Activated naive CD8-positive, alpha-beta T cell (primary cell): ENCODE data around the gene HEXD.
A peak's percentile ranks its signal among the peaks of the same experiment; 100 is the strongest.
"Not testable (repeated sequence)": the region's sequence is repeated elsewhere in the genome, so short reads cannot be mapped to it uniquely, and the experiment has no call there.

ENCODE experiments used
- H3K27ac Mint-ChIP-seq: one replicate; pipeline ENCODE4 v1.8.0; 2021; ENCODE audit warnings: mixed read lengths
- H3K27me3 Mint-ChIP-seq: one replicate; pipeline ENCODE4 v1.8.0; 2021; ENCODE audit warnings: mixed read lengths
- H3K36me3 Mint-ChIP-seq: one replicate; pipeline ENCODE4 v1.8.0; 2021; ENCODE audit warnings: mixed read lengths
- H3K4me1 Mint-ChIP-seq: one replicate; pipeline ENCODE4 v1.8.0; 2021; ENCODE audit warnings: low read depth, mixed read lengths
- H3K4me3 Mint-ChIP-seq: one replicate; pipeline ENCODE4 v1.8.0; 2021; ENCODE audit warnings: mild to moderate bottlenecking, mixed read lengths
- H3K9me3 Mint-ChIP-seq: one replicate; pipeline ENCODE4 v1.8.0; 2021; ENCODE audit warnings: low read depth, mixed read lengths

Gene HEXD

DNA sequence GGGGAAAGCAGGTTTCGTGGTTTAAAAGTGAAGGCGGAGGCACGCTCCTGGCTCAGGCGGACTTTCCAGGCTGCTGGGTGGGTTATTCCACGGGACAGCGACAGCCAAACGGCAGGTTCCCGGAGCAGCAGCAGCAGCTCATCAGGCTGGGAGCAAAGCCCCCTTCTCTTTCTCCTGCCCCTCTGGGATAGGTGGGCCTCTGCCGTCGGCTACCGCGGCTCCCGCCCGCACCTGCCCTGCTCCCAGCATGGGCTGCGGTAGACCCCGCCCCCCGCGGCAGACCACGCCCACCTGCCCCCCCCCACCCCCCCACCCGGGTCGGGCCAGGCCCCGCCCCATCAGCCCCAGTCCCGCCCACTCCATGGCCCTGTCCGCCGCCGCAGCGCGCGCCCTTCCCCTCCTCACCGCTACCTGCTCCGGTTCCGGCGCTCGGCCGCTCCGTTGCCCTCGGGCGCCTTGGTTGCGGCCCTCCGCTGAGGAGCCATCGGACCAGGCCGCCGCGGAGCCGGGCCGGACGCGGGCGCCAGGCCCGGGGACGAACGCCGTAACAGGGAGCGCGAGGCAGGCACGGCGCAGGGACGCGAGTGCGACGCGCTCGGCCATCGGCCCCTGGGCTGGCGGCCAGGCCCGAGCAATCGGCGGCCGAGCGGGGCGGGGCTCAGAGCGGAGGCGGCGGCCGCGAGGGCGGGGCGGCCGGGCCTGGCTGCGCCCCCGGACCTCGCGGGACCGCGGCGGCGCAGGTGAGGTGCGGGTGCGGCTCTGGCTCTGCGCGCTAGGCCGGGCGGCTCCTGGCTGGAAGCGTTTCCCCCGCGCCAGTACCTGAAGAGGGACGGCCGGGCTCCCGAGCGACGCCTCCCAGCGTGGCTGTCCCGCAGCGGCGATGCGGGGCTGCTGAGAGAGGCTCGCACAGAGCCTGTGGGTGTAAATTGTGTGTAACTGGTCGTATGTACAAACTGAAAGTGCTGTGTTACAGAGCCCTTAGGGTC is at the start of gene HEXD, which contains the start of gene OGFOD3:
TSS of gene HEXD (plus strand) at position 347 of the 986 bp plus-strand sequence. CDS start 1,453 bp downstream, outside the sequence.
TSS of gene OGFOD3 (minus strand) at position 586 of the 986 bp plus-strand sequence. CDS start at position 485, 101 bp downstream.
- Mint-ChIP-seq H3K9me3 (no peaks in the 10 kb centered on the region), H3K36me3 (peaks cover 10% of the 10 kb centered on the region), H3K4me1 (peaks cover 26% of the 10 kb centered on the region), H3K27ac (peak within 1 kb of the TSS; percentile 61), H3K27me3 (no peaks in the 10 kb centered on the region), H3K4me3 (peak within 1 kb of the TSS; percentile 82)

DNA sequence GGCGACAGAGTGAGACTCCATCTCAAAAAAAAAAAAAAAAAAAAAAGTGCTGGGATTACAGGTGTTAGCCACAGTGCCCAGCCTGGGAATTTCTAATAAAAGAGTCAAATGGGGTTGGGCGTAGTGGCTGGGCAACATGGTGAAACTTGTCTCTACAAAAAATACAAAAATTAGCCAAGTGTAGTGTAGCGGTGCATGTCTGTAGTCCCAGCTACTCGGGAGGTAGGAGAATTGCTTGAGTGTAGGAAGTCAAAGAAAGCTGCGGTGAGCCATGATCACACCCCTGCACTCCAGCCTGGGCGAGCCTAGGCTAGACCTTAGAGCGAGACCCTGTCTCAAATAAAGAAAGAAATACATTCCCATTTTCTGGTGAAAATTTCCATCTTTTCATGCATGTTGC is 48.9 kb upstream of the HEXD start:
- Mint-ChIP-seq H3K27me3 (peaks cover 12% of the 10 kb centered on the region), H3K4me3 (no peak overlapping the region), H3K4me1 (peaks cover 15% of the 10 kb centered on the region), H3K27ac (no peak overlapping the region), H3K36me3 (no peaks in the 10 kb centered on the region), H3K9me3 (no peaks in the 10 kb centered on the region)

DNA sequence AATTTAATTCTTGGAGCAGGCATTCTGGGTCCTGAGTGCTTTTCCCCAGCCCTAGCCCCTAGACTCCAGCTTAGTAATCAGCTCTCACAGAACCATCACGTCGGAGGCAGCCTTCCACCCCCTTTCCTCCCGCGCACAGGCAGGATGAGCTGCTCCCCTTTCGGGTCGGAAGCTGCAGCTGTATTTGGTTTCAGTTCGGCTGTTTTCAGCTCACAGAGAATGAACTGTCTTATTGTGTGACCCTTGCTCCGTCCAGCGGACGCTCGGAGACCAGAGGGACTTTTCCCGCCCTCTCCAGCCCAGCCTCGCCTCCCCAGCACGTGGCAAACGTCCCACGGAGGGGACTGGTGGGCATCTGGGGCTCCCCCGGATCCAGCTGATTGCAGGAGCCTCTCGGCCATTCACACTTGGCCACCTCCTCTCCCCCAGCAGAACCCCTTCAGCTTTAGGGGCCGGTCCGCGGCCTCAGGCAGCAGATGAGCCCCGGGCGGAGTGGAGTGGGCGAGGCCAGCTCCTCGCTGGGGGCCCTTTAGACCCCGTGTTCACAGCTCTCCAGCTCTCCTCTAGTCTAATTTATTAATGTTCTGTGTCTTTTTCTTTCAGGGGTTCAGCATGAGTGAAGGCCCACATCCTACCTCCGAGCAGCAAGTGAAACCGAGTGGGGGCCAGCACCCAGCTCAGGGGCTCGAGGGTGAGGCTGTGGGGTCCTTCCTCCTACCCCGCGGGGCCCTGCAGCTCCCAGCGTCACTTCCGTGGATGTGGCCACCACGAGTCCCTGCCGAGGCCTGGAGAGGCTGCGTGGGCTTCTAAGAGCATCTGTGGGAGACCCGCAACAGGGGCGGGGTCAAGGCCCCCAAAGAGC is 47.4 kb upstream of the HEXD start:
- H3K27me3 Mint-ChIP-seq: peaks cover 12% of the 10 kb centered on the region
- no peak overlapping the region for H3K27ac Mint-ChIP-seq
- no peaks in the 10 kb centered on the region for H3K36me3 Mint-ChIP-seq
- peaks cover 15% of the 10 kb centered on the region for H3K4me1 Mint-ChIP-seq
- H3K4me3 Mint-ChIP-seq: peak overlapping the region; percentile 74
- no peaks in the 10 kb centered on the region for H3K9me3 Mint-ChIP-seq

DNA sequence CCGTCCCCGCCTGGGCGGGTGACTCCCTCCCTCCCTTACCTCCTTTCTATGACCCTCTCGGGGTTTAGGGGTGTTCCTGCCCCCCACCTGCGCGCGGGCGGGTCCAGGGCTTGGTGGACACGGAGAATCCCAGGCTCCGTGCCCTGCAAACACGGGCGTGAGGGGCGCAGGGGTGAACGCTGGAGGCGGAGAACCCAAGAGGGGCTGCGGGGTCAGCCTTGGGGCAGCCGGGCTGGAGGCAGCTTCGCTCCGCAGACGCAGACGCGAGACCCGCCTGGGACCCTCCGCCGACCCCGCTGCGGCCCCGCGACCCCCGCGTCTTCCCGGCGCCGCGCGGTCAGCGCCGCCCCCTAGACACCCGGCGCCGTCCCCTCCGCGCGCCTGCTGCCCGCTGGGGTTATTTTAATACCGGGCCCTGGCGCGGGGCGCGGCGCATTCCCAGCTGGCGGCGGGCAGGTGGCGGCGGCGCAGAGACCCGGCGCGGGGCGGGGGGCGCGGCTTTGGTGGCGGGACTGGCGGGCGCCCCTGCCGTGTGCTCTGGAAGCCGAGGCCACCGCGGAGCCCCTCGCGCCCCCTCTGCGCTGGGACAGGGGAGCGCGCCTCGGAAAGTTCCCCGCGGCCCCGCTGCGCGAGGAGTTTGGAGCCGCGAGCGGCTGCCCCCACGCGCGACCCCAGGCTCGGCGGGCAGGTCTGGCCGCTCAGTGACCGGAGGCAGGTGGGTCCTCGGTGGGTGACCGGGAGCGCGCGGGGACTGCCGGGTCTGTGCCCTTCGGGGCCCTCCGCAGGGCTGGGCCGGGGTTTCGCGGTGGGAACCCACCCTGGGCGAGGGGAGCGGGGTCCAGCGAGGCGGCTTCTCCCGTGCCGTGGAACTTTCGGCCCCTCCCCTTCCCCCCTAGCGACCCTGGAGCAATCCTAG is 46.6 kb upstream of the HEXD start, which contains the start of gene UTS2R:
TSS of gene UTS2R (plus strand) at position 433 of the 916 bp plus-strand sequence. CDS start 2,560 bp downstream, outside the sequence.
- H3K27me3 Mint-ChIP-seq: peaks cover 12% of the 10 kb centered on the region

DNA sequence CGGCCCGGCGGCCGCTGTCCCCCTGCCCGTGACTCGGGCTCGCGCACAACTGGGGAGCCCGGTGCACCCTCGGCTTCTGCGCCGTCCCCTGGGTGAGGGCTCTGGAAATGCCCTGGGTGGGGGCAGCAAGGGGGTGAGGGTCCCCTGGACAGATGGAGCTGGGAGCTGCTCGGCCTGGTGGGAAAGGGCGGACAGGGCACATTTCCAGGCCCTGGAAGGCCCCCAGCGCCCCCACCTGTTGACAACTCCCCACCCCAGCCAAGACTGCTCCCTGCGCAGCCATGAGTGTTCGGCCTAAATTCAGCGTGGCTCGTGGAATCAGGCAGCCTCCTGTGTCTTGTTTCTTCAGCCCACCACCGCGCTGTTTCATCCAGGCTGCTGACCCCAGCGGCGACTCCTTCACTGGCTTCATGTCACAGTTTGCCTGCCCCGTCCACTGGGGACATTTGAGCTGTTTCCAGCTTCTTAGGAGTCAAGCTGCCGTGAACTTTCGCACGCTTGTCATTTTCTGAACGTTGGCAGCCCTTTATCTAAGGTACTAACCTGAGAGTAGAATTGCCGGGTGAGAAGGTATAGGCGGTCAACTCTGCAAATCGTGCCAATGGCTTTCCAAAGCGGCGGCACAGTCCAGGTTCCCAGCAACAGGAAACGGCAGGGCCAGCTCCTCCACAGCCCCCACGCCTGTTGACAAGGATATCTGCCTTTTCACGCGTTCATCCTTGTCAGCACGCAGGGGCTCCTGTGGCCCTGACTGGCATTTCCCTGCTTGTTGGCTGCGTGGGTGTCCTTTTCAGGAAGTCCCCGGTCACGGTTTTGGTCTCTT is 45.7 kb upstream of the HEXD start:
- Mint-ChIP-seq H3K9me3 (no peaks in the 10 kb centered on the region), H3K27me3 (peaks cover 12% of the 10 kb centered on the region)

More for the DNA sequence above, 46.6 kb upstream of the HEXD start, which contains the start of gene UTS2R:
- Mint-ChIP-seq H3K27ac (no peak within 1 kb of the TSS), H3K4me1 (peaks cover 15% of the 10 kb centered on the region), H3K9me3 (no peaks in the 10 kb centered on the region), H3K4me3 (peak within 1 kb of the TSS; percentile 74), H3K36me3 (no peaks in the 10 kb centered on the region)

DNA sequence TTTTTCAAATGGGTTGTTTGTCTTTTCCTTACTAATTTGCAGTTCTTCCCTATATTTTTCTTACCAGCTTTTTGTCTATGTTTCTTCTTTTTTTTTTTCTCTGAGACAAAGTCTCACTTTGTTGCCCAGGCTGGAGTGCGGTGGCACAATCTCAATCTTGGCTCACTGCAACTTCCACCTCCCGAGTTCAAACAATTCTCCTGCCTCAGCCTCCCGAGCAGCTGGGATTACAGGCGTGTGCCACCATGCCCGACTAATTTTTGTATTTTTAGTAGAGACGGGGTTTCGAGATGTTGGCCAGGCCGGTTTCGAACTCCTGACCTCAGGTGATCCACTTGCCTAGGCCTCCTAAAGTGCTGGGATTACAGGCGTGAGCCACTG is 45.1 kb upstream of the HEXD start:
- H3K9me3 Mint-ChIP-seq, H3K36me3 Mint-ChIP-seq, H3K27ac Mint-ChIP-seq: not testable (repeated sequence)
- peak overlapping the region; percentile 72 for H3K4me3 Mint-ChIP-seq
- peaks cover 15% of the 10 kb centered on the region for H3K4me1 Mint-ChIP-seq
- peaks cover 12% of the 10 kb centered on the region for H3K27me3 Mint-ChIP-seq

More for the DNA sequence above, 45.7 kb upstream of the HEXD start:
- Mint-ChIP-seq H3K4me1 (peaks cover 15% of the 10 kb centered on the region), H3K27ac (no peak overlapping the region), H3K4me3 (peak overlapping the region; percentile 72), H3K36me3 (no peaks in the 10 kb centered on the region)

DNA sequence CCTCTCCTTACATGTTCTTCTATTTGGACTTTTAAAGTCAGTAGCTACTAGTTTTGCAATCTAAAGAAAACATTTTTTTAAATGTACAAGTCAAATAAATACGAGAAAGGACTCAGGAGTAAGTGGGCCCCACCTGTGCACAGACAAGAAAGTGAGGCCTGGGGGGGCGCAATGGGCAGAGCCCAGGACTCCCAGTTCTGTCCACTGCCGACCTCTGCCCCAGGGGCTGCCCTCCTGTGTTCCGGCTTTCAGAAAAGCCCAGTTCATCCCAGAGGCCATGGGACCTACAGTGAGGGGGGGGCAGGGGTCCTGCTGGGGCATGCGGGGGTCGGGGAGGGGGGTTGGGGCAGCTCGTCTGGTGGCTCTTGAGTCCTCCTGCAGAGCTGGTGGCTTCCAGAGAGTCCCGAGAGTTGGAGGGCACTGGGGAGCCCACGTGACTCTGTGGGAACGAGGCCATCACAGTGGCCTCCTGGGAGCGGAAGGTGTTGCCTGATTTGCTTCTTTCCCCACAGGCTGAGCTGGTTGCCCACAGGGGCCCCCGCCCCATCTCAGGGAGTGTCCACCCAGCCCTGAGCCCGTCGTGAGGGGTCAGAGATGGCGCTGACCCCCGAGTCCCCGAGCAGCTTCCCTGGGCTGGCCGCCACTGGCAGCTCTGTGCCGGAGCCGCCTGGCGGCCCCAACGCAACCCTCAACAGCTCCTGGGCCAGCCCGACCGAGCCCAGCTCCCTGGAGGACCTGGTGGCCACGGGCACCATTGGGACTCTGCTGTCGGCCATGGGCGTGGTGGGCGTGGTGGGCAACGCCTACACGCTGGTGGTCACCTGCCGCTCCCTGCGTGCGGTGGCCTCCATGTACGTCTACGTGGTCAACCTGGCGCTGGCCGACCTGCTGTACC is 44.2 kb upstream of the HEXD start:
- H3K36me3 Mint-ChIP-seq: no peaks in the 10 kb centered on the region
- H3K27me3 Mint-ChIP-seq: peaks cover 14% of the 10 kb centered on the region
- H3K4me3 Mint-ChIP-seq: no peak overlapping the region
- H3K27ac Mint-ChIP-seq: no peak overlapping the region
- H3K9me3 Mint-ChIP-seq: no peaks in the 10 kb centered on the region
- H3K4me1 Mint-ChIP-seq: peaks cover 15% of the 10 kb centered on the region

DNA sequence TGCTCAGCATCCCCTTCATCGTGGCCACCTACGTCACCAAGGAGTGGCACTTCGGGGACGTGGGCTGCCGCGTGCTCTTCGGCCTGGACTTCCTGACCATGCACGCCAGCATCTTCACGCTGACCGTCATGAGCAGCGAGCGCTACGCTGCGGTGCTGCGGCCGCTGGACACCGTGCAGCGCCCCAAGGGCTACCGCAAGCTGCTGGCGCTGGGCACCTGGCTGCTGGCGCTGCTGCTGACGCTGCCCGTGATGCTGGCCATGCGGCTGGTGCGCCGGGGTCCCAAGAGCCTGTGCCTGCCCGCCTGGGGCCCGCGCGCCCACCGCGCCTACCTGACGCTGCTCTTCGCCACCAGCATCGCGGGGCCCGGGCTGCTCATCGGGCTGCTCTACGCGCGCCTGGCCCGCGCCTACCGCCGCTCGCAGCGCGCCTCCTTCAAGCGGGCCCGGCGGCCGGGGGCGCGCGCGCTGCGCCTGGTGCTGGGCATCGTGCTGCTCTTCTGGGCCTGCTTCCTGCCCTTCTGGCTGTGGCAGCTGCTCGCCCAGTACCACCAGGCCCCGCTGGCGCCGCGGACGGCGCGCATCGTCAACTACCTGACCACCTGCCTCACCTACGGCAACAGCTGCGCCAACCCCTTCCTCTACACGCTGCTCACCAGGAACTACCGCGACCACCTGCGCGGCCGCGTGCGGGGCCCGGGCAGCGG is 43.4 kb upstream of the HEXD start:
- peaks cover 12% of the 10 kb centered on the region for H3K27me3 Mint-ChIP-seq
- no peaks in the 10 kb centered on the region for H3K36me3 Mint-ChIP-seq
- H3K4me1 Mint-ChIP-seq: peaks cover 13% of the 10 kb centered on the region
- no peaks in the 10 kb centered on the region for H3K9me3 Mint-ChIP-seq
- H3K27ac Mint-ChIP-seq: no peak overlapping the region
- no peak overlapping the region for H3K4me3 Mint-ChIP-seq

DNA sequence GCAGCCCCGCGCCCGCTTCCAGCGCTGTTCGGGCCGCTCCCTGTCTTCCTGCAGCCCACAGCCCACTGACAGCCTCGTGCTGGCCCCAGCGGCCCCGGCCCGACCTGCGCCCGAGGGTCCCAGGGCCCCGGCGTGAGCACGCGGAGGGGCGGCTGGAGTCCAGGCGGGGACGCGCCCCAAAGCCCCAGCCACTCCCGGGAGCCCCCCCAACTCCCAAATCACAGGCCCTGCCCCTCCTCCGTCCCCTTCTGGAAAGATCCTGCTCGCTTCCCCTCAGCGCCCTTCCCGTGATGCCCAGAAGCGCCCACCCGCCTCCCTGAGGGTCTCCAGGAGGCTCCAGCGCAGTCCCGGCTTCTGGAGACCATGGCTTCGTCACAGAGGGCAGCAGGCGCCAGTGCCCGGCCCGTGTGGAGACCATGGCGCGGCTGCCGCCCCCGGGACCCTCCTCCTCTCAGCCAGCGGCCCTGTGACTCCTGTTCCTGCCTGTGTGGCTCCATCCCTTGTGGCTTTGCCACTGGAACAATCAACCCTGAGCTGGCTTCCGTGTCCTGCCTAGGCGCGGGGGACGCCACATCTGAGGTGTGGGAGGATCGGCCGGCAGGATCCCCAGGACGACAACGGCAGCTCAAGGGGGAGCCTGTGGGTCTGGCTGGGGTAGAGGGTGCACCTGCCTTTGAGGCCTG is 42.6 kb upstream of the HEXD start:
- H3K4me1 Mint-ChIP-seq: peaks cover 15% of the 10 kb centered on the region
- no peak overlapping the region for H3K27ac Mint-ChIP-seq
- no peaks in the 10 kb centered on the region for H3K36me3 Mint-ChIP-seq
- no peak overlapping the region for H3K4me3 Mint-ChIP-seq
- H3K9me3 Mint-ChIP-seq: no peaks in the 10 kb centered on the region
- H3K27me3 Mint-ChIP-seq: peaks cover 16% of the 10 kb centered on the region

DNA sequence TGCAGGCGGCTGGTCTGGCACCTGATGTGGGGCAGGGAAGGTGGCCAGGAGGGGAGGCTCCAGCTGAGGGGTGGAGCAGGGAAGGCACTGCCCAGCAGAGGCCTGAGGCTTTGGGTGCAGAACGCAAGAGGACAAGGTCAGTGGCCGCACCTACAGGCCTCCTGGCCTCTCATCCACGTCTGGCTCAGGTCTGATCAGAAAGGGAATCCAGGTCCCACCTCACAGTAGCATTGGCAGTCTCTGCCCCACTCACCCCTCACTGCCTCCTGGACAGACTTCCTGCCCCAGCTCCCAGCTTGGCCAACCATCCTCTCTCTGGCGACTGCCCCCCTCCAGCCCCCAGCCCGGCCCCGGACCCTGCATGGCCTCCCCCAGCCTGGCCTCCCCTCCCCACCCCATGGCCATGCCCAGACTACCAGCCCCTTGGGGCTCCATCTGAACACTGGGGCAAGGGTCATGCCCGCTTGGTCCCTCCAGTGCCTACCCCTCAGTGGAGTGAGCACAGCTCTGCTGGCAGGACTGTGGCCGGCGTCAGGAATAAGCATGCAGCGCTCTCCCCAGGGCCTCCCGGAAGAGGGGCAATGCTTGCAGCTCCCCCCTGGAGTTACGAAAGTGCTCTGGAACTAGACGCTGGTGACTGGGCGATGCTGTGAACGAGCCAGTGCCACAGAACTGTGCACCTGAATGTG is 42.0 kb upstream of the HEXD start:
- peaks cover 11% of the 10 kb centered on the region for H3K4me1 Mint-ChIP-seq
- H3K4me3 Mint-ChIP-seq: no peak overlapping the region
- H3K27me3 Mint-ChIP-seq: peaks cover 17% of the 10 kb centered on the region
- H3K36me3 Mint-ChIP-seq: no peaks in the 10 kb centered on the region
- H3K9me3 Mint-ChIP-seq: no peaks in the 10 kb centered on the region
- no peak overlapping the region for H3K27ac Mint-ChIP-seq

DNA sequence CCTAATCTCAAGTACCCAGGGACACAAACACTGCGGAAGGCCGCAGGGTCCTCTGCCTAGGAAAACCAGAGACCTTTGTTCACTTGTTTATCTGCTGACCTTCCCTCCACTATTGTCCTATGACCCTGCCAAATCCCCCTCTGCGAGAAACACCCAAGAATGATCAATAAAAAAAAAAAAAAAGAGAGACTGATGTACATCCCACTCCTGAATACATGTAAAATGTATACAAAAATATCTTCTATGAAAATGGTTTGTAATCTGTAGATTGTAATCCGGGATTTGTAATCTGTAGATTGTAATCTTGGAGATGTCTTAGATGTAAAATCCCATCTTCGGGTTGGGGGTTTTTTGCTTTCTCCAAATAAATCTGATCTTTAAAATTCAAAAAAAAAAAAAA is 40.9 kb upstream of the HEXD start:
- not testable (repeated sequence) for H3K36me3 Mint-ChIP-seq, H3K27ac Mint-ChIP-seq, H3K9me3 Mint-ChIP-seq, H3K4me3 Mint-ChIP-seq
- Mint-ChIP-seq H3K27me3 (peaks cover 23% of the 10 kb centered on the region), H3K4me1 (peaks cover 13% of the 10 kb centered on the region)
